Astrocyte (in vitro differentiated cells and primary cell): ENCODE data around the gene NBL1. TPM values are rescaled to one million over a fixed set of nuclear protein-coding genes. Genes with fewer than 3 reads are reported as not detected.

Experiments
- DNase-seq: peaks from one replicate; pipeline ENCODE4 v3.0.0-alpha.2; 2010; ENCODE audit warnings: low read depth
- FAIRE-seq: peaks from 2 replicates; lab custom pipeline; 2011; peaks lifted over from hg19 to GRCh38; lab: Jason Lieb, UNC
- H2AFZ ChIP-seq: 2 replicates; pipeline ENCODE4 v1.6.0; 2012; ENCODE audit warnings: low read depth, low read length, inconsistent platforms
- H3K27ac ChIP-seq: 2 replicates; pipeline ENCODE4 v1.5.1; 2011; ENCODE audit warnings: low read depth, low read length, inconsistent platforms
- H3K27me3 ChIP-seq: 2 replicates; pipeline ENCODE4 v1.6.0; 2011; ENCODE audit warnings: low read length, inconsistent platforms; ENCODE audit not compliant: insufficient read depth
- H3K36me3 ChIP-seq: 2 replicates; pipeline ENCODE4 v1.5.1; 2011; ENCODE audit warnings: low read length, inconsistent platforms; ENCODE audit not compliant: insufficient read depth
- H3K4me1 ChIP-seq: 2 replicates; pipeline ENCODE4 v1.5.1; 2011; ENCODE audit warnings: low read length, inconsistent platforms; ENCODE audit not compliant: insufficient read depth
- H3K4me2 ChIP-seq: 2 replicates; pipeline ENCODE4 v1.6.0; 2012; ENCODE audit warnings: low read length, inconsistent platforms
- H3K4me3 ChIP-seq: 2 replicates; pipeline ENCODE4 v1.5.1; 2011; ENCODE audit warnings: low read depth, mild to moderate bottlenecking, low read length, inconsistent platforms; ENCODE audit not compliant: insufficient read depth
- H3K79me2 ChIP-seq: 2 replicates; pipeline ENCODE4 v1.6.0; 2012; ENCODE audit warnings: mild to moderate bottlenecking, low read length, inconsistent platforms; ENCODE audit not compliant: insufficient read depth
- H3K9ac ChIP-seq: 2 replicates; pipeline ENCODE4 v1.6.0; 2012; ENCODE audit warnings: mild to moderate bottlenecking, low read length, inconsistent platforms
- H3K9me3 ChIP-seq: 2 replicates; pipeline ENCODE4 v1.5.1; 2012; ENCODE audit warnings: low read depth, mild to moderate bottlenecking, low read length, inconsistent platforms; ENCODE audit not compliant: insufficient read depth
- H4K20me1 ChIP-seq: 2 replicates; pipeline ENCODE4 v1.6.0; 2012; ENCODE audit warnings: low read length, inconsistent platforms; ENCODE audit not compliant: insufficient read depth
- H3K27ac Mint-ChIP-seq: one replicate; pipeline ENCODE4 v1.8.0; 2021; ENCODE audit warnings: mild to moderate bottlenecking, mixed read lengths; ENCODE audit not compliant: unreplicated experiment
- H3K27me3 Mint-ChIP-seq: one replicate; pipeline ENCODE4 v1.8.0; 2021; ENCODE audit warnings: low read depth, mixed read lengths; ENCODE audit not compliant: unreplicated experiment
- H3K36me3 Mint-ChIP-seq: one replicate; pipeline ENCODE4 v1.8.0; 2021; ENCODE audit warnings: low read depth, mixed read lengths; ENCODE audit not compliant: unreplicated experiment
- H3K4me1 Mint-ChIP-seq: one replicate; pipeline ENCODE4 v1.8.0; 2021; ENCODE audit warnings: low read depth, mixed read lengths; ENCODE audit not compliant: unreplicated experiment
- H3K4me3 Mint-ChIP-seq: one replicate; pipeline ENCODE4 v1.8.0; 2021; ENCODE audit warnings: mild to moderate bottlenecking, moderate library complexity, mixed read lengths; ENCODE audit not compliant: unreplicated experiment
- H3K9me3 Mint-ChIP-seq: one replicate; pipeline ENCODE4 v1.8.0; 2021; ENCODE audit warnings: mild to moderate bottlenecking, mixed read lengths; ENCODE audit not compliant: unreplicated experiment
- CTCF ChIP-seq: IDR thresholded peaks from 2 replicates; pipeline ENCODE4 v1.5.1; 2011; ENCODE audit warnings: low read depth, mild to moderate bottlenecking, inconsistent platforms, low read length, moderate library complexity; ENCODE audit not compliant: insufficient read depth
- EZH2 ChIP-seq: IDR thresholded peaks from 2 replicates; pipeline ENCODE4 v1.6.1; 2012; ENCODE audit warnings: mild to moderate bottlenecking, low read length, inconsistent platforms; ENCODE audit not compliant: insufficient read depth
- total RNA-seq: library from RNA; stranded (reverse); gene quantifications from 2 replicates; pipeline ENCODE4 v1.2.1, GENCODE V29; 2021

The NBL1 gene
- total RNA-seq, 1 donor from 2014 or later: 58.3 TPM

DNA sequence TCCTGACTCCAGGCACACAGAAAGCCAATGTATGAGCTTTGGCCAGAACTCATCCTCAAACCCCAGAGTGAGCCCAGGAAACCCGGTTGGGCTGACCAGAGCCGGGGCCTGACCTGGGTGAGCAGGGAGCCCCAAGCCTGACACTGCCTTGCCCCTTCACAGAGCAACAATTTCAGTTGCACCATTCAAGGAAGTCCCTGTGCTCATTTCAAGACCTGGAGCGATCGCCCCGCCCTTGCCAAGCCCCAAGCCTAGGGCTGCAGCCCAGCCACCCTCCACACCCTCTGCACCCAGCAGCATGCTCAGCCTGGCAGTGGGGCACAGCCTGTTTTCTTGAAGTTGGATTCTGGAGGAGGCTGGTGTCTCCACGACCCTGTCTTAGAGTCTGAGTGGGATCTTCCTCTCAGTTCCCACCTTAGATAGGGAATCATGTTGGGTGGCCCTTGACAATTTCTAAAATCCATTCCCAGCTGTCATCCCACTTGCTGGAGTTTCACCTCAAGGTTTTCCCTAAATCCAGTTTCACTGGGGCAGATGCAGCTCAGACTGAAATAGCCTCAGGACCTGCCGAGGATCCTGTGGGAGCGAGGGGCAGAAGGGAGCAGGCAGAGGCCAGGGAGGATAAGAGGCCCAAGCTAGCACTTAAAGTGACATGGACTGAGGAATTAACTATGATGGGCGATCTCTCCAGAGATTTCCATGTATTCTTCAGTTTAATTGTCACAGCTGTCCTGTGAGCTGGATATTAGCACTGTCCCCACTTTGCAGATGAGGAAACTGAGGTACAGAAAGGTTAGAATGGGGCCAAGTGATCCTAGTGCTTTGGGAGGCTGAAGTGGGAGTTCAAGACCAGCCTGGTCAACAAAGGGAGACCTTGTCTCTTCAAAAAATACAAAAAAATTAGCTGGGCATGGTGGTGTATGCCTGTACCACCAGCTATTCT is 2.5 kb downstream of the NBL1 start:
- DNase-seq: no peak

GRCh38 chr1:19647643-19648042 is 3.5 kb downstream of the NBL1 start:
- no peak for TF ChIP-seq CTCF
- TF ChIP-seq EZH2: no peak
- no peak overlapping the region for H3K9ac ChIP-seq
- no peak overlapping the region for H2AFZ ChIP-seq
- H3K27ac Mint-ChIP-seq: no peak overlapping the region
- FAIRE-seq (no peak), DNase-seq (no peak)
- peaks cover 2% of the 10 kb centered on the region for H3K36me3 Mint-ChIP-seq
- H3K36me3 ChIP-seq: no peaks in the 10 kb centered on the region
- peaks cover 3% of the 10 kb centered on the region for H3K27me3 Mint-ChIP-seq
- no peak overlapping the region for H3K27ac ChIP-seq
- no peaks in the 10 kb centered on the region for H3K9me3 ChIP-seq
- no peaks in the 10 kb centered on the region for H3K27me3 ChIP-seq
- H3K4me3 ChIP-seq: no peak overlapping the region
- no peak overlapping the region for H3K4me3 Mint-ChIP-seq
- H3K4me1 Mint-ChIP-seq: peaks cover 5% of the 10 kb centered on the region
- peaks cover 66% of the 10 kb centered on the region for H4K20me1 ChIP-seq
- H3K9me3 Mint-ChIP-seq: no peaks in the 10 kb centered on the region
- H3K4me2 ChIP-seq: no peak overlapping the region
- H3K79me2 ChIP-seq: peaks cover 65% of the 10 kb centered on the region
- peaks cover 38% of the 10 kb centered on the region for H3K4me1 ChIP-seq

More for the DNA sequence above, 2.5 kb downstream of the NBL1 start:
- TF ChIP-seq CTCF (no peak), EZH2 (no peak)
- no peaks in the 10 kb centered on the region for H3K36me3 ChIP-seq
- H3K79me2 ChIP-seq: peaks cover 65% of the 10 kb centered on the region
- H3K27ac Mint-ChIP-seq: peak overlapping the region; percentile 26
- H3K27ac ChIP-seq: no peak overlapping the region
- H2AFZ ChIP-seq: no peak overlapping the region
- H3K4me3 Mint-ChIP-seq: peak overlapping the region; percentile 34
- peaks cover 4% of the 10 kb centered on the region for H3K27me3 Mint-ChIP-seq
- H3K4me1 ChIP-seq: peaks cover 29% of the 10 kb centered on the region
- H3K9ac ChIP-seq: no peak overlapping the region
- H3K4me3 ChIP-seq: no peak overlapping the region
- H3K4me1 Mint-ChIP-seq: peaks cover 5% of the 10 kb centered on the region
- H3K9me3 Mint-ChIP-seq: no peaks in the 10 kb centered on the region
- H3K27me3 ChIP-seq: no peaks in the 10 kb centered on the region
- peak overlapping the region; percentile 100 for H3K4me2 ChIP-seq
- peaks cover 64% of the 10 kb centered on the region for H4K20me1 ChIP-seq
- H3K9me3 ChIP-seq: no peaks in the 10 kb centered on the region
- no peak for FAIRE-seq
- peaks cover 2% of the 10 kb centered on the region for H3K36me3 Mint-ChIP-seq

GRCh38 chr1:19648239-19648638 is 4.1 kb downstream of the NBL1 start:
- no peaks in the 10 kb centered on the region for H3K27me3 Mint-ChIP-seq
- H3K27me3 ChIP-seq: no peaks in the 10 kb centered on the region
- DNase-seq (no peak), FAIRE-seq (no peak)
- H3K4me2 ChIP-seq: no peak overlapping the region
- peaks cover 5% of the 10 kb centered on the region for H3K4me1 Mint-ChIP-seq
- peaks cover 68% of the 10 kb centered on the region for H4K20me1 ChIP-seq
- H3K27ac Mint-ChIP-seq: no peak overlapping the region
- no peaks in the 10 kb centered on the region for H3K36me3 ChIP-seq
- H2AFZ ChIP-seq: no peak overlapping the region
- TF ChIP-seq EZH2 (no peak), CTCF (no peak)
- no peaks in the 10 kb centered on the region for H3K9me3 ChIP-seq
- peaks cover 66% of the 10 kb centered on the region for H3K79me2 ChIP-seq
- peaks cover 35% of the 10 kb centered on the region for H3K4me1 ChIP-seq
- H3K36me3 Mint-ChIP-seq: peaks cover 2% of the 10 kb centered on the region
- H3K27ac ChIP-seq: no peak overlapping the region
- no peak overlapping the region for H3K4me3 Mint-ChIP-seq
- no peaks in the 10 kb centered on the region for H3K9me3 Mint-ChIP-seq
- H3K9ac ChIP-seq: no peak overlapping the region
- no peak overlapping the region for H3K4me3 ChIP-seq
